GM23338 (cell line): ENCODE data around the gene PHACTR1. TPM values are rescaled to one million over a fixed set of nuclear protein-coding genes. Genes with fewer than 3 reads are reported as not detected.

Source experiments
- ATAC-seq: fragments of 200-7000 bp; cut with Tn5 transposase; 3 replicates; pipeline ENCODE4 v1.9.1; 2020
- DNase-seq: peaks from one replicate; pipeline ENCODE4 v3.0.0-alpha.2; 2015; ENCODE audit warnings: low spot score
- H2AFZ ChIP-seq: fragments of 200-600 bp; sonication (generic); 2 replicates; pipeline ENCODE4 v1.8.0; 2016; ENCODE audit warnings: antibody characterized with exemption, mild to moderate bottlenecking, moderate library complexity
- H3F3A ChIP-seq: fragments of 200-600 bp; sonication (generic); replicated peaks from 2 replicates; pipeline ENCODE4 v1.8.0; 2017; ENCODE audit warnings: antibody characterized with exemption, mixed run types, low read depth
- H3K27ac ChIP-seq: fragments of 200-600 bp; sonication (generic); 2 replicates; pipeline ENCODE4 v1.6.1; 2016; ENCODE audit warnings: low read depth
- H3K27me3 ChIP-seq: fragments of 200-600 bp; sonication (generic); 2 replicates; pipeline ENCODE4 v1.8.0; 2016; ENCODE audit warnings: mild to moderate bottlenecking, mixed run types, moderate library complexity; ENCODE audit not compliant: insufficient read depth
- H3K36me3 ChIP-seq: fragments of 200-600 bp; sonication (generic); 2 replicates; pipeline ENCODE4 v1.8.0; 2016; ENCODE audit warnings: mild to moderate bottlenecking; ENCODE audit not compliant: insufficient read depth
- H3K4me1 ChIP-seq: fragments of 200-600 bp; sonication (generic); 2 replicates; pipeline ENCODE4 v1.8.0; 2016; ENCODE audit warnings: mild to moderate bottlenecking, moderate library complexity; ENCODE audit not compliant: insufficient read depth
- H3K4me2 ChIP-seq: fragments of 200-600 bp; sonication (generic); 2 replicates; pipeline ENCODE4 v1.7.1; 2017; ENCODE audit warnings: mixed run types
- H3K4me3 ChIP-seq: fragments of 200-600 bp; sonication (generic); 2 replicates; pipeline ENCODE4 v1.6.1; 2016; ENCODE audit warnings: mixed run types
- H3K79me2 ChIP-seq: fragments of 200-600 bp; sonication (generic); replicated peaks from 2 replicates; pipeline ENCODE4 v1.8.0; 2017; ENCODE audit warnings: mild to moderate bottlenecking; ENCODE audit not compliant: insufficient read depth
- H3K9me2 ChIP-seq: fragments of 200-600 bp; sonication (generic); 2 replicates; pipeline ENCODE4 v1.8.0; 2017; ENCODE audit not compliant: insufficient read depth
- H4K20me1 ChIP-seq: fragments of 200-600 bp; sonication (generic); replicated peaks from 2 replicates; pipeline ENCODE4 v1.8.0; 2017; ENCODE audit warnings: mild to moderate bottlenecking; ENCODE audit not compliant: insufficient read depth
- H3K27ac Mint-ChIP-seq: 2 replicates; pipeline ENCODE4 v1.8.0; 2020; ENCODE audit warnings: inconsistent platforms, mild to moderate bottlenecking, moderate library complexity, mixed read lengths
- H3K27me3 Mint-ChIP-seq: 3 replicates; pipeline ENCODE4 v1.8.0; 2022; ENCODE audit warnings: low read depth, mild to moderate bottlenecking, moderate library complexity, mixed read lengths, inconsistent platforms; ENCODE audit not compliant: insufficient read depth, poor library complexity
- H3K36me3 Mint-ChIP-seq: 3 replicates; pipeline ENCODE4 v1.8.0; 2021; ENCODE audit warnings: low read depth, mild to moderate bottlenecking, inconsistent platforms, moderate library complexity, mixed read lengths
- H3K4me1 Mint-ChIP-seq: 3 replicates; pipeline ENCODE4 v1.8.0; 2020; ENCODE audit warnings: mild to moderate bottlenecking, inconsistent platforms, mixed read lengths
- H3K4me3 Mint-ChIP-seq: 3 replicates; pipeline ENCODE4 v1.8.0; 2021; ENCODE audit warnings: moderate library complexity, mild to moderate bottlenecking, inconsistent platforms, mixed read lengths
- H3K9me3 Mint-ChIP-seq: 3 replicates; pipeline ENCODE4 v1.8.0; 2020; ENCODE audit warnings: moderate library complexity, mild to moderate bottlenecking, inconsistent platforms, mixed read lengths
- CREB1 ChIP-seq: fragments of 250-450 bp; sonication (Bioruptor Pico); IDR thresholded peaks from 2 replicates; pipeline ENCODE4 v1.5.0; 2020; ENCODE audit warnings: low read depth, mild to moderate bottlenecking, moderate library complexity
- EZH2 ChIP-seq: fragments of 200-600 bp; sonication (generic); IDR thresholded peaks from one replicate; pipeline ENCODE4 v1.8.0; 2017; ENCODE audit warnings: antibody characterized with exemption, mild to moderate bottlenecking, low read depth; ENCODE audit not compliant: unreplicated experiment
- NANOG ChIP-seq: IDR thresholded peaks from 2 replicates; pipeline ENCODE4 v1.6.1; 2016; ENCODE audit warnings: antibody characterized with exemption, borderline replicate concordance
- ZNF331 ChIP-seq: fragments of 250-450 bp; sonication (Bioruptor Pico); IDR thresholded peaks from 2 replicates; pipeline ENCODE4 v1.5.0; 2020; ENCODE audit warnings: low read depth, mild to moderate bottlenecking, moderate library complexity
- polyA plus RNA-seq: library from polyadenylated mRNA; unstranded; fragments of >200 nt; fragmentation: Nextera tagmentation; extraction: Ambion mirVana; gene quantifications from 2 replicates; pipeline ENCODE4 v1.2.1, GENCODE V29; 2016
- total RNA-seq: library from RNA; depleted of rRNA; stranded (reverse); fragments of >200 nt; shearing (Covaris generic); gene quantifications from 2 replicates; pipeline ENCODE4 v1.2.3, GENCODE V29; 2014
- TF ChIP-seq, protein P1 (sequence below): IDR thresholded peaks from 2 replicates; pipeline ENCODE4 v1.6.1; 2016; ENCODE audit warnings: antibody characterized with exemption
- TF ChIP-seq, protein P2 (sequence below): IDR thresholded peaks from one replicate; pipeline ENCODE4 v1.6.1; 2018; ENCODE audit warnings: antibody characterized with exemption; ENCODE audit not compliant: unreplicated experiment
- TF ChIP-seq, protein P3 (sequence below), 2 experiments: fragments of 200-600 bp in 1 of 2; sonication (generic) in 1 of 2; conservative IDR thresholded peaks; 2 replicates each; pipeline versions ENCODE4 v1.5.1 to v1.6.1; 2016 to 2017; ENCODE audit warnings: antibody characterized with exemption in 2 of 2, low read depth in 2 of 2, mild to moderate bottlenecking in 2 of 2, moderate library complexity in 1 of 2
- TF ChIP-seq, protein P4 (sequence below): fragments of 250-450 bp; sonication (Bioruptor Pico); IDR thresholded peaks from 2 replicates; pipeline ENCODE4 v1.5.0; 2020; ENCODE audit warnings: mild to moderate bottlenecking, moderate library complexity

The PHACTR1 gene
- total and polyA plus RNA-seq, 2 experiments from 2014 or later: 5.9 to 19.3 TPM

DNA sequence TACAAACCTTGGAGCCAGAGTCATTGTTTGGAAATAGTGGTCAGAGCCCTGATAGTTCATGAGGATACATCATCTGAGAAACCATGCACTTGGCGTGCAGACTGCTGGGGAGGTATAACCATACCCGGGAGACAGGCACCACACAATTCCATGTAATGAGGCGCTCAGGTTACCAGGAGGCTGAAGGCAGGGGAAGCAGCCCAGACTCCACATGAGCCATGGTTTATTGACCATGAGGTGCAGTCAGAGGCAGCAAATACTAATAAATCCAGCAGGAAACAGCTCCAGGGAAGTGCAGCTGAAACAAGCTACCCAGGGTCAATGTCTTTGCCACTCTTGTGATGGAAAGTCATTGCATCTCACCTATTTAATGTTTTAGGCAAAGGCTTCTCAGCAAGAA, 455.7 kb downstream of the PHACTR1 start:
- DNase-seq (no peak), ATAC-seq (no peak)
- H3F3A ChIP-seq: peaks cover 8% of the 10 kb centered on the region; the same call in 1 of the 2 replicates
- no peak overlapping the region for H2AFZ ChIP-seq
- Mint-ChIP-seq H3K36me3 (no peaks in the 10 kb centered on the region), H3K4me1 (peaks cover 36% of the 10 kb centered on the region), H3K4me3 (no peak overlapping the region), H3K9me3 (no peaks in the 10 kb centered on the region), H3K27ac (no peak overlapping the region), H3K27me3 (peaks cover 4% of the 10 kb centered on the region)
- H3K4me2 ChIP-seq: no peak overlapping the region
- H3K9me2 ChIP-seq: peaks cover 5% of the 10 kb centered on the region; the same call in 1 of the 2 replicates
- no peak overlapping the region for H3K27ac ChIP-seq
- no peaks in the 10 kb centered on the region for H4K20me1 ChIP-seq
- no peak overlapping the region for H3K4me3 ChIP-seq
- TF ChIP-seq, protein P1, sequence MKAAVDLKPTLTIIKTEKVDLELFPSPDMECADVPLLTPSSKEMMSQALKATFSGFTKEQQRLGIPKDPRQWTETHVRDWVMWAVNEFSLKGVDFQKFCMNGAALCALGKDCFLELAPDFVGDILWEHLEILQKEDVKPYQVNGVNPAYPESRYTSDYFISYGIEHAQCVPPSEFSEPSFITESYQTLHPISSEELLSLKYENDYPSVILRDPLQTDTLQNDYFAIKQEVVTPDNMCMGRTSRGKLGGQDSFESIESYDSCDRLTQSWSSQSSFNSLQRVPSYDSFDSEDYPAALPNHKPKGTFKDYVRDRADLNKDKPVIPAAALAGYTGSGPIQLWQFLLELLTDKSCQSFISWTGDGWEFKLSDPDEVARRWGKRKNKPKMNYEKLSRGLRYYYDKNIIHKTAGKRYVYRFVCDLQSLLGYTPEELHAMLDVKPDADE: no peak
- TF ChIP-seq, protein P2, sequence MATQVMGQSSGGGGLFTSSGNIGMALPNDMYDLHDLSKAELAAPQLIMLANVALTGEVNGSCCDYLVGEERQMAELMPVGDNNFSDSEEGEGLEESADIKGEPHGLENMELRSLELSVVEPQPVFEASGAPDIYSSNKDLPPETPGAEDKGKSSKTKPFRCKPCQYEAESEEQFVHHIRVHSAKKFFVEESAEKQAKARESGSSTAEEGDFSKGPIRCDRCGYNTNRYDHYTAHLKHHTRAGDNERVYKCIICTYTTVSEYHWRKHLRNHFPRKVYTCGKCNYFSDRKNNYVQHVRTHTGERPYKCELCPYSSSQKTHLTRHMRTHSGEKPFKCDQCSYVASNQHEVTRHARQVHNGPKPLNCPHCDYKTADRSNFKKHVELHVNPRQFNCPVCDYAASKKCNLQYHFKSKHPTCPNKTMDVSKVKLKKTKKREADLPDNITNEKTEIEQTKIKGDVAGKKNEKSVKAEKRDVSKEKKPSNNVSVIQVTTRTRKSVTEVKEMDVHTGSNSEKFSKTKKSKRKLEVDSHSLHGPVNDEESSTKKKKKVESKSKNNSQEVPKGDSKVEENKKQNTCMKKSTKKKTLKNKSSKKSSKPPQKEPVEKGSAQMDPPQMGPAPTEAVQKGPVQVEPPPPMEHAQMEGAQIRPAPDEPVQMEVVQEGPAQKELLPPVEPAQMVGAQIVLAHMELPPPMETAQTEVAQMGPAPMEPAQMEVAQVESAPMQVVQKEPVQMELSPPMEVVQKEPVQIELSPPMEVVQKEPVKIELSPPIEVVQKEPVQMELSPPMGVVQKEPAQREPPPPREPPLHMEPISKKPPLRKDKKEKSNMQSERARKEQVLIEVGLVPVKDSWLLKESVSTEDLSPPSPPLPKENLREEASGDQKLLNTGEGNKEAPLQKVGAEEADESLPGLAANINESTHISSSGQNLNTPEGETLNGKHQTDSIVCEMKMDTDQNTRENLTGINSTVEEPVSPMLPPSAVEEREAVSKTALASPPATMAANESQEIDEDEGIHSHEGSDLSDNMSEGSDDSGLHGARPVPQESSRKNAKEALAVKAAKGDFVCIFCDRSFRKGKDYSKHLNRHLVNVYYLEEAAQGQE: no peak
- no peak for TF ChIP-seq EZH2
- no peak for TF ChIP-seq ZNF331
- TF ChIP-seq, protein P3, sequence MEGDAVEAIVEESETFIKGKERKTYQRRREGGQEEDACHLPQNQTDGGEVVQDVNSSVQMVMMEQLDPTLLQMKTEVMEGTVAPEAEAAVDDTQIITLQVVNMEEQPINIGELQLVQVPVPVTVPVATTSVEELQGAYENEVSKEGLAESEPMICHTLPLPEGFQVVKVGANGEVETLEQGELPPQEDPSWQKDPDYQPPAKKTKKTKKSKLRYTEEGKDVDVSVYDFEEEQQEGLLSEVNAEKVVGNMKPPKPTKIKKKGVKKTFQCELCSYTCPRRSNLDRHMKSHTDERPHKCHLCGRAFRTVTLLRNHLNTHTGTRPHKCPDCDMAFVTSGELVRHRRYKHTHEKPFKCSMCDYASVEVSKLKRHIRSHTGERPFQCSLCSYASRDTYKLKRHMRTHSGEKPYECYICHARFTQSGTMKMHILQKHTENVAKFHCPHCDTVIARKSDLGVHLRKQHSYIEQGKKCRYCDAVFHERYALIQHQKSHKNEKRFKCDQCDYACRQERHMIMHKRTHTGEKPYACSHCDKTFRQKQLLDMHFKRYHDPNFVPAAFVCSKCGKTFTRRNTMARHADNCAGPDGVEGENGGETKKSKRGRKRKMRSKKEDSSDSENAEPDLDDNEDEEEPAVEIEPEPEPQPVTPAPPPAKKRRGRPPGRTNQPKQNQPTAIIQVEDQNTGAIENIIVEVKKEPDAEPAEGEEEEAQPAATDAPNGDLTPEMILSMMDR (conservative IDR thresholded peaks at IDR 0.05; ENCODE audit: low read depth in 2 of 2): no peak
- TF ChIP-seq NANOG: no peak
- no peak for TF ChIP-seq CREB1
- TF ChIP-seq, protein P4, sequence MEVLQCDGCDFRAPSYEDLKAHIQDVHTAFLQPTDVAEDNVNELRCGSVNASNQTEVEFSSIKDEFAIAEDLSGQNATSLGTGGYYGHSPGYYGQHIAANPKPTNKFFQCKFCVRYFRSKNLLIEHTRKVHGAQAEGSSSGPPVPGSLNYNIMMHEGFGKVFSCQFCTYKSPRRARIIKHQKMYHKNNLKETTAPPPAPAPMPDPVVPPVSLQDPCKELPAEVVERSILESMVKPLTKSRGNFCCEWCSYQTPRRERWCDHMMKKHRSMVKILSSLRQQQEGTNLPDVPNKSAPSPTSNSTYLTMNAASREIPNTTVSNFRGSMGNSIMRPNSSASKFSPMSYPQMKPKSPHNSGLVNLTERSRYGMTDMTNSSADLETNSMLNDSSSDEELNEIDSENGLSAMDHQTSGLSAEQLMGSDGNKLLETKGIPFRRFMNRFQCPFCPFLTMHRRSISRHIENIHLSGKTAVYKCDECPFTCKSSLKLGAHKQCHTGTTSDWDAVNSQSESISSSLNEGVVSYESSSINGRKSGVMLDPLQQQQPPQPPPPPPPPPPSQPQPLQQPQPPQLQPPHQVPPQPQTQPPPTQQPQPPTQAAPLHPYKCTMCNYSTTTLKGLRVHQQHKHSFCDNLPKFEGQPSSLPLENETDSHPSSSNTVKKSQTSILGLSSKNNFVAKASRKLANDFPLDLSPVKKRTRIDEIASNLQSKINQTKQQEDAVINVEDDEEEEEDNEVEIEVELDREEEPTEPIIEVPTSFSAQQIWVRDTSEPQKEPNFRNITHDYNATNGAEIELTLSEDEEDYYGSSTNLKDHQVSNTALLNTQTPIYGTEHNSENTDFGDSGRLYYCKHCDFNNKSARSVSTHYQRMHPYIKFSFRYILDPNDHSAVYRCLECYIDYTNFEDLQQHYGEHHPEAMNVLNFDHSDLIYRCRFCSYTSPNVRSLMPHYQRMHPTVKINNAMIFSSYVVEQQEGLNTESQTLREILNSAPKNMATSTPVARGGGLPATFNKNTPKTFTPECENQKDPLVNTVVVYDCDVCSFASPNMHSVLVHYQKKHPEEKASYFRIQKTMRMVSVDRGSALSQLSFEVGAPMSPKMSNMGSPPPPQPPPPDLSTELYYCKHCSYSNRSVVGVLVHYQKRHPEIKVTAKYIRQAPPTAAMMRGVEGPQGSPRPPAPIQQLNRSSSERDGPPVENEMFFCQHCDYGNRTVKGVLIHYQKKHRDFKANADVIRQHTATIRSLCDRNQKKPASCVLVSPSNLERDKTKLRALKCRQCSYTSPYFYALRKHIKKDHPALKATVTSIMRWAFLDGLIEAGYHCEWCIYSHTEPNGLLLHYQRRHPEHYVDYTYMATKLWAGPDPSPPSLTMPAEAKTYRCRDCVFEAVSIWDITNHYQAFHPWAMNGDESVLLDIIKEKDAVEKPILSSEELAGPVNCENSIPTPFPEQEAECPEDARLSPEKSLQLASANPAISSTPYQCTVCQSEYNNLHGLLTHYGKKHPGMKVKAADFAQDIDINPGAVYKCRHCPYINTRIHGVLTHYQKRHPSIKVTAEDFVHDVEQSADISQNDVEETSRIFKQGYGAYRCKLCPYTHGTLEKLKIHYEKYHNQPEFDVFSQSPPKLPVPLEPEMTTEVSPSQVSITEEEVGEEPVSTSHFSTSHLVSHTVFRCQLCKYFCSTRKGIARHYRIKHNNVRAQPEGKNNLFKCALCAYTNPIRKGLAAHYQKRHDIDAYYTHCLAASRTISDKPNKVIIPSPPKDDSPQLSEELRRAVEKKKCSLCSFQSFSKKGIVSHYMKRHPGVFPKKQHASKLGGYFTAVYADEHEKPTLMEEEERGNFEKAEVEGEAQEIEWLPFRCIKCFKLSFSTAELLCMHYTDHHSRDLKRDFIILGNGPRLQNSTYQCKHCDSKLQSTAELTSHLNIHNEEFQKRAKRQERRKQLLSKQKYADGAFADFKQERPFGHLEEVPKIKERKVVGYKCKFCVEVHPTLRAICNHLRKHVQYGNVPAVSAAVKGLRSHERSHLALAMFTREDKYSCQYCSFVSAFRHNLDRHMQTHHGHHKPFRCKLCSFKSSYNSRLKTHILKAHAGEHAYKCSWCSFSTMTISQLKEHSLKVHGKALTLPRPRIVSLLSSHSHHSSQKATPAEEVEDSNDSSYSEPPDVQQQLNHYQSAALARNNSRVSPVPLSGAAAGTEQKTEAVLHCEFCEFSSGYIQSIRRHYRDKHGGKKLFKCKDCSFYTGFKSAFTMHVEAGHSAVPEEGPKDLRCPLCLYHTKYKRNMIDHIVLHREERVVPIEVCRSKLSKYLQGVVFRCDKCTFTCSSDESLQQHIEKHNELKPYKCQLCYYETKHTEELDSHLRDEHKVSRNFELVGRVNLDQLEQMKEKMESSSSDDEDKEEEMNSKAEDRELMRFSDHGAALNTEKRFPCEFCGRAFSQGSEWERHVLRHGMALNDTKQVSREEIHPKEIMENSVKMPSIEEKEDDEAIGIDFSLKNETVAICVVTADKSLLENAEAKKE (CRISPR knock-in tag): no peak
- H3K36me3 ChIP-seq: no peaks in the 10 kb centered on the region
- H3K4me1 ChIP-seq: peaks cover 34% of the 10 kb centered on the region
- no peaks in the 10 kb centered on the region for H3K27me3 ChIP-seq
- no peaks in the 10 kb centered on the region for H3K79me2 ChIP-seq
